Measurements from ENCODE around the gene HLCS. TPM values are rescaled to one million over a fixed set of nuclear protein-coding genes. Genes with fewer than 3 reads are reported as not detected.

Gene HLCS
- total RNA-seq, 6 experiments from 2014 or later, result 20.3 to 24.5 (median 22.2) TPM

DNA sequence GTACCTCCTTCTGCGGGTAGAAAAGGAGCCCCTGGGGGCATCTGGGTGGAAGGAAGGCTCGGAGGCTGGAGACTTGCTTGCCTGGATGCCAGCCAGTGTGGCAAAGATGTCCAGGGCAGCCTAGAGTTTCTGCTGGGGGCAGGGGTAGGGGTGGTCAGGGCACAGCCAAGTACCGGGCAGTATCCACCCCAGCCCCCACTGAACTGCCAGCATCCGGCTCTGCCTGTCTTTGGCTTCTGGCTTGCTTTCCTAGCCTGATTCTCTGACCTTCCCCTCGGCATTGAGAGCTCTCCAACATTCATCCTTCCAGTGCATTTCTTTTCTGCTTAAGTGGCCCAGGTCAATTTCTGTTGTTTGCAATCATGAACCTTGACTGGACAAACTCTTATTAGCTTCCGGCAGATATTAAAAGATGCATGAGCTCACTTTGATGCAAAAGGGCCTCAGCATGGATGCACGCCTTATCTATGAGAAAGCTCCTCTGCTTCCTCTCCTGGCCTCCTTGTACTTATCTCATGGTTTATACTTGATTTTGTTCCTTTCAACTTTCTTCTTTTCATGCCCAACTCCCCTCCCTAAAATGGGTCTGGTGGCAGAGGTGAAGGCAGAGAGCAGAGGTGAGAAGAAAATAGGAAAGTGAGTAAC is 116.9 kb downstream of the HLCS start:
- peaks cover 2% of the 10 kb centered on the region; the same call in 1 of the 2 replicates for H3K27me3 Mint-ChIP-seq (ENCODE audit: insufficient read depth)
- H3K36me3 Mint-ChIP-seq (ENCODE audit: low read depth), result no peaks in the 10 kb centered on the region
- no peak for TF ChIP-seq CTCF (IDR thresholded peaks at IDR 0.05)
- H3K9me3 Mint-ChIP-seq, result no peaks in the 10 kb centered on the region
- H3K4me1 Mint-ChIP-seq (ENCODE audit: low read depth), result peaks cover 40% of the 10 kb centered on the region
- H3K4me3 Mint-ChIP-seq, result no peak overlapping the region
- DNase-seq, result no peak
- peak overlapping the region; percentile 13; the same call in 1 of the 2 replicates for H3K27ac Mint-ChIP-seq

- H3K9me3 Mint-ChIP-seq, result no peaks in the 10 kb centered on the region
- no peak for TF ChIP-seq CTCF (IDR thresholded peaks at IDR 0.05)
- H3K4me3 Mint-ChIP-seq, result no peak overlapping the region
- H3K36me3 Mint-ChIP-seq (ENCODE audit: low read depth), result no peaks in the 10 kb centered on the region
- peaks cover 40% of the 10 kb centered on the region for H3K4me1 Mint-ChIP-seq (ENCODE audit: low read depth)
- H3K27me3 Mint-ChIP-seq (ENCODE audit: insufficient read depth), result peaks cover 2% of the 10 kb centered on the region; the same call in 1 of the 2 replicates
- no peak overlapping the region for H3K27ac Mint-ChIP-seq
- DNase-seq, result no peak
Observed at GRCh38 chr21:36848730-36849274, 117.7 kb downstream of the HLCS start.

DNA sequence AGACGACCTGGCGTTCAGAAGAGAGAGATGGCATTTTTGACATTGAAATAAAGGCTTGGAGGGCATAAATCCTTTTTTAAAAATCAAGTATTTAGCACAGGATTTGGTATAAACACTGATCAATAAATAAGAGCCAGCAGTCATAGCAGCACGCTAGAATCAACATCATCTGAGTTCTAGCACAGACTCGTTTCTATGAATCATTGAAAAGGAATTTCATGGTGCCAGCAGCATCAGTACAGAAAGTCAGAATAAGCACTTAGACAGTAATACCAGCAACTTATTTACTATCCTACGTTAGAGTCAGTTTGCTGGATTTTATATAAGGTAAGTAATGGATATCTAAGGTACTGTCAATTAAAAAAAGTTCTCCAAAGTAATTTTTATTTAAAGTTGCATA is 119.3 kb downstream of the HLCS start:
- Mint-ChIP-seq H3K9me3 (no peaks in the 10 kb centered on the region), H3K27me3 (ENCODE audit: insufficient read depth) (peaks cover 2% of the 10 kb centered on the region; the same call in 1 of the 2 replicates), H3K27ac (peak overlapping the region; percentile 87), H3K36me3 (ENCODE audit: low read depth) (no peaks in the 10 kb centered on the region), H3K4me3 (peak overlapping the region; percentile 57), H3K4me1 (ENCODE audit: low read depth) (peaks cover 35% of the 10 kb centered on the region)
- DNase-seq, result peak; percentile 77
- TF ChIP-seq CTCF (IDR thresholded peaks at IDR 0.05), result no peak

GRCh38 chr21:36846631-36847030 is 119.8 kb downstream of the HLCS start:
- Mint-ChIP-seq H3K4me1 (ENCODE audit: low read depth) (peaks cover 40% of the 10 kb centered on the region), H3K4me3 (peak overlapping the region; percentile 57; the same call in 1 of the 2 replicates), H3K36me3 (ENCODE audit: low read depth) (no peaks in the 10 kb centered on the region), H3K9me3 (no peaks in the 10 kb centered on the region), H3K27ac (peak overlapping the region; percentile 87), H3K27me3 (ENCODE audit: insufficient read depth) (peaks cover 2% of the 10 kb centered on the region; the same call in 1 of the 2 replicates)
- no peak for TF ChIP-seq CTCF (IDR thresholded peaks at IDR 0.05)
- DNase-seq, result no peak

DNA sequence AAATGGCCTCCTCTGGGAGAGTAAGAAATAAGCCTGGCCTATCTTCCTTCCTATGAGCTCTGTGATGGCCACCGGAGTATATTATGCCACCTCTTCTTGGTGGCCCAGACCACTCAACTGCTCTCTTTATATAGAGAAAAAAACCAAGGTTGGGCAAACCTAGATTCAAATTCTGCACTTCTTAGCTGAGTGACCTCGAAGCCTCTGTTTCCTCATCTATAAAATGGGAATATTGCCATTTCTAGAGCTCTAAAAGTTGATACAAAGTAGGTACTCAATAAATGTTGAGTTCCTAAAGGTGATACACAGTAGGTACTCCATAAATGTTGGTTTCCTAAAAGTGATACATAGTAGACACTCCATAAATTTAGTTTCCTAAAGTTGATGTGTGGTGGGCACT is 120.7 kb downstream of the HLCS start:
- Mint-ChIP-seq H3K36me3 (ENCODE audit: low read depth) (no peaks in the 10 kb centered on the region), H3K4me3 (no peak overlapping the region), H3K4me1 (ENCODE audit: low read depth) (peaks cover 47% of the 10 kb centered on the region), H3K9me3 (no peaks in the 10 kb centered on the region), H3K27ac (no peak overlapping the region; the same call in 1 of the 2 replicates), H3K27me3 (ENCODE audit: insufficient read depth) (peaks cover 2% of the 10 kb centered on the region; the same call in 1 of the 2 replicates)
- no peak for DNase-seq
- TF ChIP-seq CTCF (IDR thresholded peaks at IDR 0.05), result no peak

All from HFFc6 (cell line).